Measurements from ENCODE around the gene MAGI1. TPM values are rescaled to one million over a fixed set of nuclear protein-coding genes. Genes with fewer than 3 reads are reported as not detected.

Gene MAGI1
- total RNA-seq, 2 experiments from 2014 or later = 0.47 to 0.51 TPM

- Mint-ChIP-seq H3K4me1 (ENCODE audit: low read depth) (no peaks in the 10 kb centered on the region), H3K4me3 (no peak overlapping the region), H3K27ac (no peak overlapping the region), H3K36me3 (ENCODE audit: low read depth) (no peaks in the 10 kb centered on the region), H3K27me3 (peaks cover 2% of the 10 kb centered on the region), H3K9me3 (no peaks in the 10 kb centered on the region)
- no peak for DNase-seq
- no peak for ATAC-seq
- TF ChIP-seq CTCF (IDR thresholded peaks at IDR 0.05) = no peak
- intact Hi-C loops (cut with micrococcal nuclease) = no loop called here
- POLR2A ChIA-PET = no interaction called here
- CTCF ChIA-PET = no interaction called here
These were observed 361.2 kb downstream of the MAGI1 start for GRCh38 chr3:65677486-65678010.

GRCh38 chr3:65676580-65676979, 362.1 kb downstream of the MAGI1 start:
- Mint-ChIP-seq H3K36me3 (ENCODE audit: low read depth) (no peaks in the 10 kb centered on the region), H3K9me3 (no peaks in the 10 kb centered on the region), H3K4me3 (no peak overlapping the region), H3K27ac (no peak overlapping the region), H3K4me1 (ENCODE audit: low read depth) (no peaks in the 10 kb centered on the region), H3K27me3 (peaks cover 2% of the 10 kb centered on the region)
- intact Hi-C loops (cut with micrococcal nuclease) = no loop called here
- no peak for TF ChIP-seq CTCF (IDR thresholded peaks at IDR 0.05)
- DNase-seq = no peak
- POLR2A ChIA-PET = no interaction called here
- CTCF ChIA-PET = no interaction called here
- ATAC-seq = no peak

GRCh38 chr3:65675011-65675410, 363.7 kb downstream of the MAGI1 start:
- Mint-ChIP-seq H3K27me3 (peaks cover 2% of the 10 kb centered on the region), H3K27ac (no peak overlapping the region), H3K4me1 (ENCODE audit: low read depth) (no peaks in the 10 kb centered on the region), H3K9me3 (no peaks in the 10 kb centered on the region), H3K36me3 (ENCODE audit: low read depth) (no peaks in the 10 kb centered on the region), H3K4me3 (no peak overlapping the region)
- intact Hi-C loops (cut with micrococcal nuclease) = no loop called here
- no peak for DNase-seq
- no peak for ATAC-seq
- TF ChIP-seq CTCF (IDR thresholded peaks at IDR 0.05) = no peak
- ChIA-PET POLR2A (no interaction called here), CTCF (no interaction called here)

DNA sequence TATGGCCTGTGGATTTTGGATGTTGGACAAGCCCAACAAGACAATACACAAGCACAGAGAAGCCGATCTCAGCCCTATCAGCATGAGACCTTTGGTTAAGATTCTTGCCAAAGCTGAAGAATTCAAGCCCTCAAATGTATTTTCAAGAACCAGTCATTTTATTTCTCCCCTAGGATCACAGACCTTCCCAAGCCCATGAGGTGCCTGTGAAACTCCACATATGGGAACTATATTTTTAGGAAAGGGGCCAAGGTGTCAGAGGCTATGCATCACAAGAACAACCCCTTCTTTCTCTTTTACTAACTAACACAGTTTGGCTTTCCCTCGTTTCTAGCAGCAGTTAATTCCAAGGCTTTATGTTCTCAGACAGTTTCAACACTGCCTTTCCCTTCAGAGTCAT, 364.5 kb downstream of the MAGI1 start:
- no peak overlapping the region for H3K27ac Mint-ChIP-seq
- peaks cover 2% of the 10 kb centered on the region for H3K27me3 Mint-ChIP-seq
- TF ChIP-seq CTCF (IDR thresholded peaks at IDR 0.05) = no peak
- no peaks in the 10 kb centered on the region for H3K4me1 Mint-ChIP-seq (ENCODE audit: low read depth)
- POLR2A ChIA-PET = no interaction called here
- no peaks in the 10 kb centered on the region for H3K36me3 Mint-ChIP-seq (ENCODE audit: low read depth)
- intact Hi-C loops (cut with micrococcal nuclease) = no loop called here
- ATAC-seq = no peak
- CTCF ChIA-PET = interaction anchor here (0.5 to 1.3 kb wide), 2 partner anchors 58 to 680 kb away, joined by 4 read pairs; no protein-coding TSS in a partner anchor
- no peaks in the 10 kb centered on the region for H3K9me3 Mint-ChIP-seq
- DNase-seq = no peak
- no peak overlapping the region for H3K4me3 Mint-ChIP-seq

GRCh38 chr3:65672871-65673815, 365.6 kb downstream of the MAGI1 start:
- Mint-ChIP-seq H3K36me3 (ENCODE audit: low read depth) (no peaks in the 10 kb centered on the region), H3K27me3 (peaks cover 2% of the 10 kb centered on the region), H3K4me3 (no peak overlapping the region), H3K9me3 (no peaks in the 10 kb centered on the region), H3K27ac (no peak overlapping the region), H3K4me1 (ENCODE audit: low read depth) (no peaks in the 10 kb centered on the region)
- intact Hi-C loops (cut with micrococcal nuclease) = no loop called here
- DNase-seq = peak; percentile 51
- ATAC-seq = no peak
- peak; percentile 55 for TF ChIP-seq CTCF (IDR thresholded peaks at IDR 0.05)
- CTCF ChIA-PET = interaction anchor here (1.3 kb wide), 1 partner anchor 59 kb away, joined by 4 read pairs; no protein-coding TSS in a partner anchor
- POLR2A ChIA-PET = no interaction called here
